PC-9 (cell line): ENCODE data around the gene KCNF1.

ENCODE experiments used
- EZH2 ChIP-seq: fragments of 200-600 bp; sonication (generic); IDR thresholded peaks from 2 replicates; pipeline ENCODE4 v1.8.0; 2017; ENCODE audit warnings: antibody characterized with exemption, low read depth
- TF ChIP-seq, protein P1 (sequence below): fragments of 200-600 bp; sonication (generic); conservative IDR thresholded peaks from 2 replicates; pipeline ENCODE4 v1.6.1; 2017; ENCODE audit warnings: mixed run types, antibody characterized with exemption, mild to moderate bottlenecking, moderate library complexity

GRCh38 chr2:10885094-10885860, 26.5 kb upstream of the KCNF1 start:
- TF ChIP-seq, protein P1, sequence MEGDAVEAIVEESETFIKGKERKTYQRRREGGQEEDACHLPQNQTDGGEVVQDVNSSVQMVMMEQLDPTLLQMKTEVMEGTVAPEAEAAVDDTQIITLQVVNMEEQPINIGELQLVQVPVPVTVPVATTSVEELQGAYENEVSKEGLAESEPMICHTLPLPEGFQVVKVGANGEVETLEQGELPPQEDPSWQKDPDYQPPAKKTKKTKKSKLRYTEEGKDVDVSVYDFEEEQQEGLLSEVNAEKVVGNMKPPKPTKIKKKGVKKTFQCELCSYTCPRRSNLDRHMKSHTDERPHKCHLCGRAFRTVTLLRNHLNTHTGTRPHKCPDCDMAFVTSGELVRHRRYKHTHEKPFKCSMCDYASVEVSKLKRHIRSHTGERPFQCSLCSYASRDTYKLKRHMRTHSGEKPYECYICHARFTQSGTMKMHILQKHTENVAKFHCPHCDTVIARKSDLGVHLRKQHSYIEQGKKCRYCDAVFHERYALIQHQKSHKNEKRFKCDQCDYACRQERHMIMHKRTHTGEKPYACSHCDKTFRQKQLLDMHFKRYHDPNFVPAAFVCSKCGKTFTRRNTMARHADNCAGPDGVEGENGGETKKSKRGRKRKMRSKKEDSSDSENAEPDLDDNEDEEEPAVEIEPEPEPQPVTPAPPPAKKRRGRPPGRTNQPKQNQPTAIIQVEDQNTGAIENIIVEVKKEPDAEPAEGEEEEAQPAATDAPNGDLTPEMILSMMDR: no peak
- TF ChIP-seq EZH2: no peak
